Measurements from ENCODE around the gene POU2F3. TPM values are rescaled to one million over a fixed set of nuclear protein-coding genes. Genes with fewer than 3 reads are reported as not detected.

The POU2F3 gene
- total RNA-seq, 1 donor from 2014 or later: 0.98 TPM

GRCh38 chr11:120334894-120335462, 95.0 kb downstream of the POU2F3 start:
- Mint-ChIP-seq H3K27me3 (ENCODE audit: low read depth) (no peaks in the 10 kb centered on the region), H3K36me3 (peaks cover 4% of the 10 kb centered on the region), H3K9me3 (no peaks in the 10 kb centered on the region), H3K27ac (peak overlapping the region; percentile 88), H3K4me3 (peak overlapping the region; percentile 70), H3K4me1 (peaks cover 43% of the 10 kb centered on the region)
- peak; percentile 75 for TF ChIP-seq CTCF (IDR thresholded peaks at IDR 0.05; ENCODE audit: unreplicated experiment)
- peak in 1 of 2 experiments; percentile 61 for DNase-seq (ENCODE audit: low spot score in 2 of 2, unreplicated experiment in 2 of 2)

- peak overlapping the region; percentile 88 for H3K27ac Mint-ChIP-seq
These were observed 95.6 kb downstream of the POU2F3 start for GRCh38 chr11:120335556-120335907.

DNA sequence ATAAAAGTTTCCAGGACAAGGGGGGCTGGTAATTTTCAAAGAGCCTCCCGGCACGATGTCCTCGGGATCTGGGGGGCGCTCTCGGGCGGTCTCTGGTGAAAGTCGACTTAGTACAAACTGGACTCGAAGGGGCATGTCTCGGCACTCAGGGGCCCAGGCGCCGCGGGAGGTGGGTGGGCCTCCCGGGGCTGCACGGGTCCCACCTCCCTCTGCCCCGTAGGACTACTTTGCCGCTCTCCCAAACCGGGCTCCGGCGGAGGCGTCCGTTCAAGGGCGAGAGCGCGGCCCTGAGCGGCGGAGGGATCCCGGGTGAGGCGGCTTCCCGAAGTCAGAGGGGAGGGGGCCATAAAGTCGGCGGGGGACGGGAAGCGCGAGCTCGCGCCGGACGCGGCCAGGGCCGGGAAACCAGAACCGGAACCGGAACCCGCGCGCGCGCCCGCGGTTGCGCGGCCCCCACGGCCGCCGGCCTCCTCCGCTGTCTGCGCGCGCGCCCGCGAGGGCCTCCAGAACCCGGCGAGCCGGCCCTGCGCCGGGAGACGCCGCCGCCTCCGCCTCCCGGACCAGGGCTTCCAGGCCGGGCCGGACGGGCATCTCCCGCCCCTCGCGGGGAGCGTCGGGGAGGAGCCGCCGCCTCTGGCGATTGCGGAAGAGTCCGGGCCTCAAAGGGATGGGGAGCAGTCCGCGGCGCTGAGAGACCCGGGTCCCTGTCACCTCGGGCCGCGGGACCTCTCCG, 96.1 kb downstream of the POU2F3 start, which contains the start of gene ARHGEF12:
Gene ARHGEF12, plus strand, starts transcription at position 506 of the 733 bp plus-strand sequence. CDS start 831 bp downstream, outside the sequence.
- Mint-ChIP-seq H3K27me3 (ENCODE audit: low read depth) (no peaks in the 10 kb centered on the region), H3K4me3 (peak within 1 kb of the TSS; percentile 96), H3K4me1 (peaks cover 48% of the 10 kb centered on the region), H3K27ac (peak within 1 kb of the TSS; percentile 98), H3K36me3 (no peaks in the 10 kb centered on the region), H3K9me3 (no peaks in the 10 kb centered on the region)
- no peak for TF ChIP-seq CTCF (IDR thresholded peaks at IDR 0.05; ENCODE audit: unreplicated experiment)
- peak; percentile 92 to 93 for DNase-seq (ENCODE audit: low spot score in 2 of 2, unreplicated experiment in 2 of 2)

More at GRCh38 chr11:120335556-120335907, 95.6 kb downstream of the POU2F3 start:
- DNase-seq (ENCODE audit: low spot score in 2 of 2, unreplicated experiment in 2 of 2): peak in 1 of 2 experiments; percentile 43
- Mint-ChIP-seq H3K9me3 (no peaks in the 10 kb centered on the region), H3K36me3 (no peaks in the 10 kb centered on the region), H3K4me3 (peak overlapping the region; percentile 70), H3K4me1 (peaks cover 49% of the 10 kb centered on the region), H3K27me3 (ENCODE audit: low read depth) (no peaks in the 10 kb centered on the region)
- TF ChIP-seq CTCF (IDR thresholded peaks at IDR 0.05; ENCODE audit: unreplicated experiment): no peak

- Mint-ChIP-seq H3K27me3 (ENCODE audit: low read depth) (no peaks in the 10 kb centered on the region), H3K9me3 (no peaks in the 10 kb centered on the region), H3K4me1 (peaks cover 43% of the 10 kb centered on the region), H3K27ac (peak overlapping the region; percentile 98), H3K36me3 (no peaks in the 10 kb centered on the region), H3K4me3 (peak overlapping the region; percentile 96)
- TF ChIP-seq CTCF (IDR thresholded peaks at IDR 0.05; ENCODE audit: unreplicated experiment): no peak
- DNase-seq (ENCODE audit: low spot score in 2 of 2, unreplicated experiment in 2 of 2): peak in 1 of 2 experiments; percentile 45
These were observed 96.9 kb downstream of the POU2F3 start for GRCh38 chr11:120336641-120337354.

DNA sequence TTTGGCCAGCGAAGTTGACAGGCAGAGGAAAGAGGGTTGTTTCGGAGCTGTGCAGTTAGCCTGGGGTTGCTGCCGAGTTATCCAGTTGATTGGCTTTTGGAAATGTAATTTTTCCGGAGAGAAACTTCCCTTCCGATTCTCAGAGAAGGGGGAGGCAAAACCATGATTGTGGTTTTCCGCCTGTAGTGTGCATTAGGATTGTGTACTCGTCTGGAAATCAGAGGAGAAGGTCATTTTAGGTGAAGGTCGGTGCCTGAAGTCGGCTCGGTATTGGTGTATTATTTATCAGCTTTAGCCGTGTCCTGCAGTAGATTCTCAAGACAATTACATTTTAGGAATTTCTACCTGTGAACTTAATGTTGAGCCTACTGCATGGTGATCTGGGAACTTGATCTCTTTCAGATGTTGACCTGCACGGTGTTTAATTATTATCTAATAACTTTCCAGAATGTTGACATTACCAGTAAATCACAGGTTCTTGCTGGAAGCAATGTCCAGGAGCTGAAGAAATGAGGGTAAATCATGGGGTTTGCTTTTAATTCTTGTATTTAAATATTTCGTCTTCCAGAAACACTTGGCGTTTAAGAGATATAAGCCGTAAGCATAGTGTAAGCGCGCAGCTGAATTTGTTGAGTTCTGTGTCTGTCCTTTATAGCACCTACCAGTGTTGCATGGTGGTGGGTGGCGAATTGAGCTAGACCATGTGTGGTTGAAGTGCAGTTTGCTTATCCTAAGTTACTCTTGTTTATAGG, 97.6 kb downstream of the POU2F3 start:
- peak overlapping the region; percentile 96 for H3K4me3 Mint-ChIP-seq
- no peaks in the 10 kb centered on the region for H3K27me3 Mint-ChIP-seq (ENCODE audit: low read depth)
- H3K9me3 Mint-ChIP-seq: no peaks in the 10 kb centered on the region
- peak overlapping the region; percentile 98 for H3K27ac Mint-ChIP-seq
- no peak for DNase-seq (ENCODE audit: low spot score in 2 of 2, unreplicated experiment in 2 of 2)
- no peak for TF ChIP-seq CTCF (IDR thresholded peaks at IDR 0.05; ENCODE audit: unreplicated experiment)
- no peaks in the 10 kb centered on the region for H3K36me3 Mint-ChIP-seq
- peaks cover 47% of the 10 kb centered on the region for H3K4me1 Mint-ChIP-seq
